Left hindlimb (tissue), 1 donor: ENCODE data around the gene RETNLB.

ENCODE experiments used
- DNase-seq: peaks from one replicate; pipeline ENCODE4 v3.0.0-alpha.2; 2018

Gene RETNLB, protein sequence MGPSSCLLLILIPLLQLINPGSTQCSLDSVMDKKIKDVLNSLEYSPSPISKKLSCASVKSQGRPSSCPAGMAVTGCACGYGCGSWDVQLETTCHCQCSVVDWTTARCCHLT

DNA sequence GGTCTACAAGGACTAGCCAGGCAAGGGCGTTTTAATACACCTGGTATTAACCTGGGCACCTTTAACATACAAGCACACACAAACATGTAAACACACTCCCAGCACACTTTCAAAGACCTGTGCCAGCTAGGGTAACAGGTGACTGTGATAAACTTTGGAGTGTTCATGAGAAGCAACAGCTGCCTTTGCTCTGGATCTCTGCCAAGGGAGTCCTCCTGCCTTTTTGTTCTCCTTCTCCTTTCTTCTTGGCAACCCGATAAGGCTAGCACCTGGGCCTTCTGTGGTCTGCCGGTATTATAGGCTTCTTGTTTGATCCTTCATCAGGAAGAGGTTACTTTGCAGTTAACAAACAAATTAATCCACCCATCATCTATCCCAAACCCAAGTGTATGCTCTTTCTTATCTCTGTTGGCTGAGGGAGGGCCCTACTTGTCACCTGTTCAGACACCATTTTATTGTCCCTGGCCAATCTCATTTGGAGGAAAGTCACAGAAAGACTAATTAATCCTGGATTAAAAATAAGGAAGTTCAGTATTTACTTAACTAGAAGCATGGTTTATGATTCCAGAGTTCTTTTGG, at the start of gene RETNLB:
RETNLB (minus strand) TSS at position 7 of the 579 bp plus-strand sequence. CDS start 225 bp downstream, outside the sequence.
- DNase-seq = no peak

DNA sequence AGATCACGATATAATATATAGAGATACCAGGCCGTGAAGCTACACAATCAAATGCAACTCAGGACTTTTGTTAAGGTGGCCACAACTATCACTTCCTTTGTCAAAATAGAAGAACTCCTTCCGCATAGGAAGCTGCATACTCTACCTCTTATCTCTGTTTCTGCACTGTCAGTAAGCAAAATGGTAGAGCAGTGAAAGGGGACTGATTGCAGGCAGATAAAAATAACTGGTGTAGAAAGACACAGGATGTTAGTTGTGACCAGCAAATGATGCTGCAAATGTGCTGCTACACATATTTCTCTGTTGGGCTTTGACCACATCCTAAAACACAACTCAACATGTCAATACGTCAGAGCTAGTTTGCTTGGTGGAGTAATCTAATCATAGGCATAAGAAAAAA, 49.1 kb upstream of the RETNLB start:
- DNase-seq = no peak

- DNase-seq = no peak
Observed at GRCh38 chr3:108804966-108805365, 47.8 kb upstream of the RETNLB start.

DNA sequence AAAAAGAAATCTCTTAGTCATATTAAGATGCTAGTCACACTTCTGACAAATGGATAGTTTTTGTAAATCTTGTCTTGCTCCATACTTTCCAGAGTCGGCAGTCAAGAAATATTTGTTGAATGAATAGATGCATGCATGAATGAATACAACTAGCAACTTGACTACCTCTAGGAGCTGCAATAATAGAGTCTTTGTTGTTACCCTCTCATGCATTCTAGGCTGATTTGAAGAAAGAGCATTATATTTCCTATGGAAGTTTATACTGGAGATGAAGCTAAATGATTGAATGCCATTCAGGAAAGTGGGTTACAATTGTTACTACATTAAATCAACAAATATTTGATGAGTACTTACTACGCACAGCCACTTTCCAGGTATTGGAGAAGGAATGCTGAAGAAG, 47.2 kb upstream of the RETNLB start:
- no peak for DNase-seq

GRCh38 chr3:108791473-108791872, 34.3 kb upstream of the RETNLB start:
- DNase-seq = no peak

DNA sequence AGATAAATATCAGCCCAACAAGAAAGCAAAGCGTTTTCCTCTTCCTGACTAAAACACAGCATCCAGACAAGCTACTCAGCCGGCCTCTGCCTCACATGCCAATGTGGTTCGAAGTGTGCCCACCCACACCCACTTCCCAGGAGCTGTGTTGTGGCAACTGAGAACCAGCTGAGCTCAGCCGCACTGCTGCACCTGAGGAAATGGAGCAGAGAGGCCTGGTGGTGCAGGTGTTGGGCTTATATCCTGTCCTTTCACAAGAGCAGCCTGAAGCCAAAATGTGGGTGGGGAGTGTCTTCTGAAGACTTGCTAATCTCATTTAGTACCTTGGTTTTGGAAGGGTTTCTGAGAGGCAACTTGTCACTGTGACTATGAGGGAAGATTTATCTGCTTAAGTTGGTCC, 23.0 kb upstream of the RETNLB start:
- no peak for DNase-seq

DNA sequence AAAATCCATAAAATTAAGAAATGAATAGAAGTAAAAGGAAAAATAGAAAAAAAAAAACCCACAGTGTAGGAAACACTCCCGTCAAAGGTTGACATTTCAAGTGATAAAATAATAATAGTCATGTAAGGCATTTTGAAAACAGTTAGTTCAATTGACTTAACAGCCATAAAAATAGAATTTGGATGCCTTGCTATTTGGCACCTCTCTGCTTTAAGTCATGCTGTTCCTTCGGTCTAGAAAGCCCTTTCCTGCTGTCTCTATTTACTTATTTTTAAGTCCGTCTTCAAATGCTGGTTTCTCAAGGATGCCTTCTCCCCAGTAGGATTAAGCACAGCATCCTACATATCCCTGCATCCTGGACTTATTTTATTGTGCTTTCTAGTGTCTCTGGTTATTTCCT, 22.3 kb upstream of the RETNLB start:
- DNase-seq = no peak

- DNase-seq = no peak
Observed at GRCh38 chr3:108775649-108776048, 18.4 kb upstream of the RETNLB start.

DNA sequence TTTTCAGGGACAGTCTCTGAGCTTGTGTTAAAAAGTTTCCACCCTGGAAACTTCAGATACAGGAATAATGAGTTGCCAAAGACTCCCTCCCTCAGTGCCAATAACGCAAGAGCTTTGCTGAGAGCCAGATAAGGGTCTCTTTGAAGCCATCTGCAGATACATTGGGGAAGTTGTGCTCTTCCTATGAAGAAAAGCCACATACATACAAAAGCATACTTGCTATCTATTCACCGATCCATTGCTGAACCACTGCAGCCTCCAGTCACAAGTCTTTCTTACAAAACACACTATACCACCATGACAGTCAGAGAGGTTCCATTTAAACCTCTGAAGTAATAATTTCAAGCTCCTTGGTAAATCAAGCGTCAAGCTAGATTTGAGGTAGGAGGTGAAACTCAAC, 10.0 kb upstream of the RETNLB start:
- DNase-seq = no peak

- DNase-seq = no peak
Observed at GRCh38 chr3:108755686-108756085, 1.5 kb downstream of the RETNLB start.

- no peak for DNase-seq
Observed at GRCh38 chr3:108744762-108745161, 12.4 kb downstream of the RETNLB start.

DNA sequence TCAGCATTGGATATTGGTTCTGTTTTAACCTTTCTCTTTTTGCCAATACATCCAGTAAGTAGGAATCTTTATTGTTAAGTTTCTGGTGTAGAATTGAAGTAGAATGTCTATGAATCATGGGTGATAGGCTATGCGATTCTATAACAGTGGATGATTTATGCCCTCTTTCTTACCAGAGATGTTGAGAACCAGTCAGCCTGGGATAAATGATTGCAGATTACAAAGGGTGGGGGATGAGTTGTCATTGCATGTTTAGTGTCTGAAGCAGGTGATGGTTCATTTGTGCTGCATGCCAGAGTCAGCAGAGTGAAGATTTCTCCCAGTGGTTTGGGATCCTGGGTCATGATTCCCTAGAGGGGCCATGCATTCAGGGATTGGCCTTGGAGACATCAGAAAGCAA, 14.3 kb downstream of the RETNLB start:
- DNase-seq = no peak

DNA sequence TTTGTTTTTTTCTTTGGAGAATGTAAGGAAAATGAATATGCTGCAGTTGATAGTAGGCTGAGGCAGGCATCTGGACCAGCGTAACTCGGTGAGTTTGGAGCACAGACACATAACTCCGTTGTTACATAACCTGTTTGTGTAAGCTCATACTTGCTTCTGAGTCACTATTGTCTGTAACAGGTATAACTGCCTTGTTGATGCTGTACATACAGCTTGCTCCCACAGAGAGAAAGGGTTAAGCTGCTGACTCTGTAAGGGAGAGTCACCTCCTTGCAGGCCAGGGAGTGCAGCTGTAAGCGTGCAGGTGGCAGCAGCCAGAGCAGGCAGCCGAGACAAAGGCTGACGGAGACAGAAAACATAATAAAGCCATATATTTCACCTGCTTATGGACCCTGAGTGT, 20.4 kb downstream of the RETNLB start:
- no peak for DNase-seq

GRCh38 chr3:108728934-108729333, 28.3 kb downstream of the RETNLB start:
- no peak for DNase-seq

- no peak for DNase-seq
Observed at GRCh38 chr3:108728105-108728504, 29.1 kb downstream of the RETNLB start.

GRCh38 chr3:108724101-108724500, 33.1 kb downstream of the RETNLB start:
- no peak for DNase-seq

DNA sequence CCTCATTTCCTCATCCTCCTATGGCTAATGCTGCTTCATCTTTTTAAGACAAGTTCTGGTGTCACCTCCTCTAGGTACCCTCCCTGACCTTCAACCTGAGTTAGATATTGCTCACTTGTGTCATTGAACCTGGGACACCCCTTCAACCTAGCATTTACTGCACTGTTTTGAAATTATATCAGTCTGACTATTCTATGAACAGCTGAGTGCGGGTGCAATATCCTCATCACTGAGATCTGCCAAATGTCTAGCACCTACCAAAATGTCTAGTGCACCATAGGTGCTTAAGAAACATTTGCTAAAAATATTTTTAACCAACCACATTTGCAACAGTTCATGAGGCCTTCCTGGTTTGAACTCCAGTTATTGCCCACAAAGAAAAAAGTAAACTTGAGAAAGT, 34.5 kb downstream of the RETNLB start:
- DNase-seq = no peak

- DNase-seq = no peak
Observed at GRCh38 chr3:108719178-108719806, 37.9 kb downstream of the RETNLB start.

DNA sequence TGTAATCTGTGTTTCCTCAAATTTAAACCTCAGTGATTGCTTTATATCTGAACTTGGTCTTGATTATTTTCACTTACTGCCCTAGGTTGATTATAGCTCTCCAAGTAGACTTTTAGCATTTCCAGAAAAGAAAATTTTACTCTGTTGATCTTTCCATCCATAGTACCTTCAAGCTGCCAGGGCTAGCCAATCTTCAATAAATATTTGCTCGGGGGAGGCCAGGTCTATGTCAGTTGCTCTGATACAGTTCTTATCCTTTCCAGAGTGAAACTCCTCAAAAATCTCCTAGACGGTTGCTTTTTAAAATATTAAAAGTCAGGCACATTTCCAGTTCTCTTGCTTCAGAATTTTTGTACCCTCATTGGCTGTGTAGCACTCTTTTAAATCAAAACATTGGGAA, 38.8 kb downstream of the RETNLB start:
- DNase-seq = no peak

DNA sequence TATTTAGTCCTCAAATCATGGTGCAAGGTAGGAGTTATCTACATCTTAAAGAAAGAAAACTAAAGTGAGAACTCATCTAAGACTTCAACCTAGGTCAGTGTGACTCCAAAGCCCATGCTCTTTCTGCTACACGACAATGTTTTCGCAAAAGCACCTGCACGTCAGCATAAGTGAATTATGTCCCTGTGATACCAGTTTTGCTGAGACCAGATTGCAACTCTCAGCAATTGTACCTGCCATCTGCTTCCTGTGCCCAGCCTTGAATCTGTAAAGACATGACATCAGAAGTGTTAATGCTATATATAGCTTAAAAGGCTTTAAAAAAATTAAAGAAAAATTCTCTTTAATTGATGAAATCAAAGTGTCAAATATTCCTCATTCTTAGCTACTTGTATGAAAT, 43.4 kb downstream of the RETNLB start:
- no peak for DNase-seq

DNA sequence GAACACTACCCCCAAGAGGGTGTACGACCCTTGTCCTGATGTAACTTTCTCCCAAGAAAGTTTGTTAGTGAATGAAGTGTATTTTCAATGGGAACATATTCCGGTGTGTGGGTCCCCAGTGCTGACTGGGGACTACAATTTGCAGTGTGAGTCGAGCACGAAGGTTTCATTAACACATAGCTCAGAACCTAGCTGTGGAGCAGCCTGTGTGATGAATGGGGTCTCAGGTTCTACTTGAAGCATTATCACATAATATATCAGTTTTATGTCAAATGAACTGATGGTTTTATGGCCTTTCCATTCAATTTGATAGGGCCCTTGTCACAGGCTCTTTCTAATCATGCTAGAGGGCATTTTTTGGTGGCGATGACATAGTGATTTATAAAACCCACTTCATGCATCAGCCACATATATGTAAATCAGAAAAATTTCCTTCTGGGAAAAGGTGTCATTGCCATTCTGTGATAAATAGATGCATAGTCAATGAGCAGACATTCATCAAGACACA, 44.1 kb downstream of the RETNLB start:
- no peak for DNase-seq
